ENCODE results near the gene ONECUT1.

The ONECUT1 gene

DNA sequence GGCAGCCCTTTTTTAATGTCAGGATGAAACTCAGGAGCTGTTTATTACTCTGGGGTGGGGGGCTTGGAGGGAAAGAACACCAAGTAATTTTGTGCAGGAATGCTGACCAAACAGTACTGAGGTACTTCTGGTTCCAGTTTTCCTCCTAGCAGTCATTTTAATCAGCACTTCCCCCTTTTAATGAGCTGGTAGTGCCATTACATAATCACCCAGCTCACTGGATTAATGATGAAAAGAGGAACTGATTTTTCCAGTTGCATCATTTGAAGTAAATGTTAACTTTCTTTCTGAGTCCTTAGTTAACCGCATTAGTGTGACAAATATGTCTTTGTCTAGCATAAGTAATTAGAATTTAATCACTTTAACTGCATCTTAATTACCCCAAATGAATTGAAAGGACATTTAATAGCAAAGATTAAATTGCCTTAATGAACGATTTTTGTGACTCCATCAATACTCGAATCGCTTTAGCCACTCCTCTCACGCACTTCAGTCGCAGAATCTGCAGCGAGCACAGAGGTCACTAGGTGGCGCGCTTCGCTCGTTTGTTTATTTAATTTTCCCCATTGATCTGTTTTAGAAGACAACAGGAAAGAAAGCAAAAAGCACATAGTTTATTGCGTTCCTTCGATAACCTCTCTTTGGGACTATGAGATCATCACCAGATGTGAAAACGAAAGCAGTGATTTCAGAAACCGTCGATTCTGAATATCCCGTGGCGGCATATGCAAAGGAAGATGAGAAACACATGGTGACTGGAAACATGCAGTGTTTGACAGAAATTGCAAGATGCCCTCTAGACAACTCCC, 9.8 kb downstream of the ONECUT1 start:
- DNase-seq, result peak; percentile 84 to 96 (median 95)

DNA sequence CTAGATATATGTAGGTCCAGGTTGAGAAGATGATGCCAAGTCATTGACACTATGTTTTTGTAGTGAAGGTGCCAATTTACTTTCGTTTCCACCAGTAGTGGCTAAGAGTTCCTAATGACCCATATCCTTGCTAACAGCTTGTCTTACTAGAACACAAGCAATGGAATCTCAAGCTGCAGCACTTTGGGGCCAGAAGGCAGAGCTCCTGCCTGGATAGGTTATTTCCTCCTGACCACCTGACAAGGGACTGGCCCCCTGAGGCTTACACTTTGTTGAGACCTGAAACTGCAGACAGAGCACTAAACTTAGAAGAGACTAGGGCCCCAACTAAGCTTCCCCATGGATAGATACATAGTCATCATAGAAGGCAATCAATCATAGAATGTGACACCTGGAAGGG, 11.7 kb downstream of the ONECUT1 start:
- no peak for DNase-seq

DNA sequence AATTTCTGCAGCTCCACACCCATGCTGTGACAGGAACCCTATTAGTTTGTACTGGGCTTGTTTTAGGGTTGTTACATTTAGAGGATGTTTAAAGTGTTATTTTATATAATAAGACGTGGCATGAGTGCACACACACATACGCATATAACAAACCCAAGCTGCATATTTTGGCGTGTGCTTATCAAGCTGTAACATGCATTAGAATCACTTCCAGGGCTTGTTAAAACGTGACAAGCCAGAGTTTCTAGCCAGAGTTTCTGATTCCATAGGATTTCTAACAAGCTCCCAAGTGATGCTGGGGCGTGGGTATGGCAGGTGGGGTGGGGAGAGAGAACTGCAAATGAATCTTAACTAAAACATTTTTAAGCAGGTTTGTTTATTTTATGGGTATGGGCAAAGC, 17.4 kb downstream of the ONECUT1 start:
- no peak for DNase-seq

- DNase-seq, result peak in 2 of 3 donors; percentile 23 to 38
Observed at GRCh38 chr15:52765785-52766184, 24.4 kb downstream of the ONECUT1 start.

- no peak for DNase-seq
Observed at GRCh38 chr15:52764731-52765130, 25.4 kb downstream of the ONECUT1 start.

DNA sequence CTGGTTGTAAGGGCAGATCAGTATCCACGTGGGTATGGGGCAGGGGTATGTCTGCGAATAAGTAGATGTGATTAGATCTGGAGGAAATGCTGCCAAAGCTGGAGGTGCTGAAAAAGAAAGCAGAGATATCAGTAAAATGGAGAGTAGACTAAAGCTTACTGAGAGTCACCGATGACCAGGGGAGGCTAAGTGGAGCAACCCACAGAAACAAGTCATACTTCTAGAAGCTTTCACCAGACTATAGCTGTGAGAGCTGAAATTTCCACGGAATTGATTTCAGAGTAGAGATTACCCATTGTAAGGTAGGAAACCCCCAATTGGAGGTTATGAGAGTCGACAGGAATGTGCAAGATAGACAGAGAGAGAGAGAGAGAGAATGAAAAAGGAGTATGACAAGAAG, 27.5 kb downstream of the ONECUT1 start:
- DNase-seq, result no peak

DNA sequence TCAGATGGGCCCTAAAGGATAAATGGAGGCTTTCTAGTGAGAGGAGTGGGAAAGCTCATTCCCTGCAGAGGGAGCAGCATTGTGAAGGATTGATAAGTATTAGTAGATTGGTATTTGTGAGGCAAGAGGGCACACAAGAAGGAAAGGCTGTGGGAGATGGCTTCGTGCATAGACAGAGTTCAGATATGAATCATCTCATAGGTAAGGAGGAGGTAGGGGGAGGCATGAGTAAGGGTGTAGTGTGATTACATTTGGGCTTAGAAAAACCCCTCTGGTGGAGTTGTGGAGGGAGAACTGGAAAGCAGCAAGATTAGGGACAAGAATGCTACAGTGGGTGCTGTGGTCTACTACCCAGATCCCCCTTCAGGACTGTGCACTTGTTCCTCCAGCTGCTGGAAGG, 29.6 kb downstream of the ONECUT1 start:
- no peak for DNase-seq

DNA sequence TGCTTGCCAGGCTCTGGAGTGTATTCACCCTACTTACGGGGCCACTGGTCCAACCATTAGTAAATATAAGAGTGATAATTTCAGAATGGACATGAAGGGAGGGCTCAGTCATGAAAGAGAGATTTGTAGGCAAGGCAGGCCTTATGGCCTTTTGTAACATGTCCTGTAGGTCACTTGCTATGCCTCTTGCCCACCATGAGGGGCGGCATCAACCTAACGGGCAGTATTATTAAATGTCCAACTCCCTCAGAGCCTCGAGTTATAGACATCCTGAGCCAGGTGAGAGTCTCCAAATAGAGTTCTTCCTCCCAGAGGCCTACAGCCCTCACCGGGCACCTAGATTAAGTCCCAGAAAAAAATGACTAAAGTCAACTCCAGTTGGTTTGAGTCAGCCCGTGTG, 30.2 kb downstream of the ONECUT1 start:
- DNase-seq, result no peak

GRCh38 chr15:52757496-52757895, 32.6 kb downstream of the ONECUT1 start:
- no peak for DNase-seq

- DNase-seq, result no peak
Observed at GRCh38 chr15:52751522-52751921, 38.6 kb downstream of the ONECUT1 start.

- peak; percentile 31 to 44 (median 36) for DNase-seq
Observed at GRCh38 chr15:52749258-52749657, 40.9 kb downstream of the ONECUT1 start.

DNA sequence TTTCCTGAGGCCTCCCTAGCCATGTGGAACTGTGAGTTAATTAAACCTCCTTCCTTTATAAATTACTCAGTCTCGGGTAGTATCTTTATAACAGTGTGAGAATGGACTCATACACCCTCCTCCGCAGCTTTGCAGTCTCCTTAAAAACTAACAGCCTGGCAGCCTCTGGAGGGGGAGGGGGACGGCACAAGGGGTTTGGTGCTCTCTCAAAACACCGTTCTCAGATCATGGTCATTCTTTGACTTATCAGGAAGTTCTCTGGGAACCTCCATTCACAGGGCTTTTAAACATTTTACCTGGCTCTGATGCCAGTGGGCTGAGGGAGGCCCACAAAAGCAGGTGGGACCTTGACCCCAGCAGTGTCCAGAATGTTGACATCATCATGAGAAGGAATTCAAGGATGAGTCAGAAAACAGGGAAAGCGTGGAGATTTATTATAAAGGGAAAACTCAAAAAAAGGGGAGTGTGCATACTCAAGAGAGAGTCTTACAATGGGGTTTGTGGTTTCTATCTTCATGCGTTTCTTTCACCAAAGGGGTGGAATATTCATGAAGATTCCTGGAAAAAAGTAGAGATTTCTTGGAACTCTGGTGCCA, 43.9 kb downstream of the ONECUT1 start:
- DNase-seq, result no peak

DNA sequence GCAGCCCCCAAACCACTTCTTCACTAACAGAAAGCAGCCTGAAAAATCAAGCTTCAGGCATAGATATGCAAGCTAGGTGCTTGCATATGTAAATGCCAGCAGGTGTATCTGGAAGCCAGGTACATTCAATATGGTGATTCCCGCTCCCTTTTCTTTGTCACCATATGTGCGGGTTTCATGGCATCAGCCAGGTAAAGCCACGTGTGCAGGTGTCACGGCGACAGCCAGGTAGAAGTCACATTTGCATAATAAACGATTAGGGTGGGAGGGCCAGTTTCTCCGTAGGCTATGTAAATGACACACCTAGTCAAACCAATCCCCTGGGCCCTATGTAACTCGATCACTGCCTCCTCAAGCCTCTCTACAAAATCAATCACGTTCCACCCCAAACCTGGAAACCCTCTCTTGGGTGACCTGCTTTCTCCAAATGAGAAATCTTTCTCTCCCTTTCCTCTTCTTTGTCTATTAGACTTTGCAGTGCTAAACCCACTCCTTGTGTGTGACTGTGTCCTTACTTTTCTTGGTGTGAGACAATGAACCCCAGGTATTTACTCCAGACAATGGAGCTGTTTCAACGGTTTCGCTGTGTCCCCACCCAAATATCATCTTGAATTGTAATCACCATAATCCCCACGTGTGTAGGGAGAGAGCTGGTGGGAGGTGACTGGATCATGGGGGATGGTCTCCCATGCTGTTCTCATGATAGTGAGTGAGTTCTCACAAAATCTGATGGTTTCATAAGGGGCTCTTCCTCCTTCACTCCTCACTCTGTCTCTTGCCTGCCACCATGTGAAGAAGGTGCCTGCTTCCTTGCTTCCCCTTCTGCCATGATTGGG, 44.6 kb downstream of the ONECUT1 start:
- DNase-seq, result no peak

GRCh38 chr15:52738311-52738710, 51.8 kb downstream of the ONECUT1 start:
- DNase-seq, result no peak

- DNase-seq, result peak; percentile 31 to 48 (median 46)
Observed at GRCh38 chr15:52737720-52738119, 52.4 kb downstream of the ONECUT1 start.

- DNase-seq, result peak; percentile 83 to 90 (median 84)
Observed at GRCh38 chr15:52735231-52736089, 54.7 kb downstream of the ONECUT1 start.

DNA sequence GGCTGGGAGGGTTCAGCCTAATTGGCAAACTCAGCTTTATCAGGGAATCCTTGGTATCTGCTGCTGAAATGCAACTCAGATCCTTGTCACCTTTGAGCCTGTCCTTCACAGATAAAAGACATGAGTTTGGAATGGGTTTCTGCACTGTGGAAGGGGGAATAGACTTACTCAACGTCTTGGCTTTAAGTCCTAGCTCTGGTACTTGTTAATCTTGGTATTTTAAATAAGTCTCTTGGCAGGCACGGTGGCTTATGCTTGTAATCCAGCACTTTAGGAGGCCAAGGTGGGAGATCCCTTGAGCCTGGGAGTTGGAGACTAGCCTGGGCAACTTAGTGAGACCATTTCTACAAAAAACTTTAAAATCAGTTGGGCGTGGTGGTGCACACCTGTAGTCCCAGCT, 55.8 kb downstream of the ONECUT1 start:
- DNase-seq, result no peak

GRCh38 chr15:52733696-52734255, 56.4 kb downstream of the ONECUT1 start:
- DNase-seq, result peak in 2 of 3 donors; percentile 14 to 20

DNA sequence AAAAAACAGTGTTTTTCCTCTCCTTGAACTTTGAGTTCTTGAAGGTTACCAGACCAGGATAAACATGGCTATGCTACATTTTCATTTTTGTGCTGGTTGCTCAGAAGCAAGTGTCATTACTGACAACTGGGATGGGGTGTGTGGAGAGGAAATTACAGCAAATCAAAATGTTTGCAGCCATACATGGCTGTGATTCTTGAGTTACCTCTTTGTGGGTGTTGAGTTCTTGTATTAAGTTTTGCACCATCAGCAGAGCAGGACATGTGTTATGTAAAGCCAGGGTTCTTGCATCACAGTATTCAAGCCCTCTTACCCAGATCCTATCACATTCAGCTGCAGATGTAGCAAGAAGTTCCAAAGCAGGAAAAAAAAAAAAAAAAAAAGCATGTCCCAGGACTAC, 57.0 kb downstream of the ONECUT1 start:
- peak in 2 of 3 donors; percentile 27 to 45 for DNase-seq

DNA sequence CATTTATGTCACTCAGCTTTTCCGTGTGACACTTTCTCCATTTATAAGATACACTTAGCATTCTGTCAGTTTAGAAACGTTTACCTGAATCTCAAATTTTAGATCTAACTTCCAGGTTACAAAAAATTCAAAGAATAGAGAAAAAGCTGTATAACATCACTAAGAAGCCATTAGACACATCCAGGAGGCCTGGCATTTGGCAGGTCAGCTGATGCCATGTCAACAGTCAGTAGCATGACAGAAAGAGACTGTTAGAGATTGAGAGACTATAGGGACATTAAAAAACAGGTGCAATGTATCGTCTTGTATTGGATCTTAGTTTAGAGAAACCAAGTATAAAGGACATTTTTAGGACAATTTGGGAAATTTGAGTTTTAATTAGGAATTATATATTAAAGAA, 57.6 kb downstream of the ONECUT1 start:
- DNase-seq, result no peak

GRCh38 chr15:52731732-52732470, 58.2 kb downstream of the ONECUT1 start:
- no peak for DNase-seq

- no peak for DNase-seq
Observed at GRCh38 chr15:52731004-52731403, 59.1 kb downstream of the ONECUT1 start.

Data from suppressor macrophage treated with lipopolysaccharide for 1 hour (primary cell).